Islet precursor cell (in vitro differentiated cells): ENCODE results near the gene ZNF484.
"Not testable (repeated sequence)": the region's sequence is repeated elsewhere in the genome, so short reads cannot be mapped to it uniquely, and the experiment has no call there.

Source experiments
- DNase-seq: peaks from one replicate; pipeline ENCODE4 v3.0.0-alpha.2; 2018

ZNF484 gene

GRCh38 chr9:92877531-92878430 lies at the start of gene ZNF484:
TSS of gene ZNF484 (minus strand) at chr9:92878038. CDS start at chr9:92875029, 3,009 bp downstream.
- peak; percentile 98 for DNase-seq

- DNase-seq: no peak
Observed at GRCh38 chr9:92920437-92920836, 42.6 kb upstream of the ZNF484 start.

GRCh38 chr9:92917176-92917800 lies 39.5 kb upstream of the ZNF484 start:
- DNase-seq: no peak

DNA sequence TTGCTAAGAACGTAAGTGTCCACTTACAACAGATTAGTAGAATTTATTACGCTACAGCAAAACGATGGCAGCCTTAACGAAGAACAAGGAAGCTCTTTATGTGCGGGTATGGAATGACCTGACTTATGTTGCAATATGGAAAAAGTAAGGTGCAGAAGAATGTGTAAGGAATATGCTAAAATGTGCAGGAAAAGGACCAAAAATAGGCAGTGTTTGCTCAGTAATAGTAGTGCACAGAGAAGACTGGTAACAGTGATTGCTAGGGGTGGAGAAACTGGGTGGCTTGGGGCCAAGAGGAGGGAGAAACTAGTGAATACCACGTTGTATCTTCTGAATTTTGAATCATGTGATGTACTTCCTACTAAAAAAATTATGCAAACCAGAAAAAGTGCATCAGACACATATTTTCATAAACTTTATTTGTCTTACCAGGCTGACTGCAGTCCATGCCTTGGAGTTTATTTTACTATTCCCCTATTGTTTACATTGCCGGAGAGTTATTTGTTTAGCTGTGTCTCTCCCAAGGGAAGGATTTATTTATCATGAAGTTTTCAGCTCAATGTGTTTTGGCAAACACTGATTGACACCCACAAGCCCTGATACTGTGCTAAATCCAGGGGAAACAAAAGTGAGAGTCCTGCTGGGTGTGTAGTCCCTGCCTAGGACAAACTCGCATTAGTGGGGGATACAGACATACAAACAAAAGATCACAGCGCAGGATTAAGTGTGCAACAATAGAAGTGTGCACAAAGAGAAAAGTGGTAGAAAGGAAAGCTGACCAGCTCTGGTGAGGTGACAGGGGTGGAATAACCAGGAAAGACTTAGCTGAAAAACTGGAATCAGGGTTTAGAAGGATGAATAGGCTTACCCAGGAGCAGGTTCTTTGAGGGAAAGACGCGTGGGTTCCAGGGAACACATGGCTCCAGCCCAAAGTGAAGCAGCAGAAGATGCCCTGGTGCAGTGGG lies 34.0 kb upstream of the ZNF484 start:
- DNase-seq: no peak

- DNase-seq: not testable (repeated sequence)
Observed at GRCh38 chr9:92905137-92905536, 27.3 kb upstream of the ZNF484 start.

- no peak for DNase-seq
Observed at GRCh38 chr9:92897323-92897722, 19.5 kb upstream of the ZNF484 start.

GRCh38 chr9:92895812-92896436 lies 18.1 kb upstream of the ZNF484 start:
- DNase-seq: no peak

DNA sequence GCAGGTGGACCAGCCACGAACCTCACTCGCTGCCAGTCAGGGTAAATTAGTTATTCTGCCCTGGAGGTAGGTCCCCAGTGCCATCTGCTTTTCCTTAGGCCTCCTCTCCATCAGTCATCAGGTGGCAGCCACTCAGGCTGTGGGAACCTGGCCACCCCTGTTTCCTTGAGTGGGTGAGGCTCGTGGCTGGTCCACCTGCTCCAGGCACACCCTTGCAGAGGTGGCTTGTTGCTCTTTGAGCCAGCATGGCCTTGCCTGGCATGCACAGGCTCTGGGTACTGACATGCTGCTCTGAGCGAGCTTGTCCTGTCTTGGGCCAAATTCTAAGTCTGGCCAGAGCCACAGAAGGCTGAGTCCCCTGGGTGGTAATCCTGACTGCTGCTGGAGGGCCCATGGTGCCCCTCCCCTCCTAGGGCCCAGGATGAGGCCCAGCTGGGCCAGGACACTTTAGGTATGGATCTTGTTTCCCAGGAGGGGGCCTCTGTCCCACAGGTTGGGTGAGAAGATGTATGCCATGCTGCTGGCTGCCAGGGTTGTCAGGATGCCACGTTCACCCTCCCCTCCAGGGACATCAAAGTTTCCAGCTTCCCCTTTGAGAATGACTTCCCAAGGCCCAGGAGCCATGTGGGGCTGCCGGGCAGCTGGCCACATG lies 17.0 kb upstream of the ZNF484 start:
- no peak for DNase-seq

- DNase-seq: peak; percentile 32
Observed at GRCh38 chr9:92893916-92894610, 16.2 kb upstream of the ZNF484 start.

GRCh38 chr9:92892276-92892675 lies 14.4 kb upstream of the ZNF484 start:
- not testable (repeated sequence) for DNase-seq

- no peak for DNase-seq
Observed at GRCh38 chr9:92890761-92891160, 12.9 kb upstream of the ZNF484 start.

DNA sequence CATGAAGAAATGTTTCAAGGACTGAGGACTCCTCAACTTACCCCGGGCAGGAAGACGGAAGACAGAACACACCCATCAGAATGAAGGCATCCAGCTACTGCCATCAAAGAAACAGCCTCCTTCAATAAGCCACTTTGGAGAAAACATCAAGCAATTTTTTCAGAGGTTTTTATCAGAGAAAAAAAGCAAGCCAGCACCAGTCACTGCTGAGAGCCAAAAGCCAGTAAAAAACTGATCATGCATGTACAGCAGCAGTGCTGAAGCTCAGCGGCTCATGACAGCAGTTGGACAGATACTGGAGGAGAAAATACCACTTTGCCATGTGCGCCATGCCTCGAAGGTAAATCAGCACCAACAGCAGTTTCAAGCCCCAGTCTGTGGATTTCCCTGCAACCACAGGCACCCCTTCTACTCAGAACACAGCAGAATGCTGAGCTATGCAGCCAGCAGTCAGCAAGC lies 10.1 kb upstream of the ZNF484 start:
- no peak for DNase-seq

DNA sequence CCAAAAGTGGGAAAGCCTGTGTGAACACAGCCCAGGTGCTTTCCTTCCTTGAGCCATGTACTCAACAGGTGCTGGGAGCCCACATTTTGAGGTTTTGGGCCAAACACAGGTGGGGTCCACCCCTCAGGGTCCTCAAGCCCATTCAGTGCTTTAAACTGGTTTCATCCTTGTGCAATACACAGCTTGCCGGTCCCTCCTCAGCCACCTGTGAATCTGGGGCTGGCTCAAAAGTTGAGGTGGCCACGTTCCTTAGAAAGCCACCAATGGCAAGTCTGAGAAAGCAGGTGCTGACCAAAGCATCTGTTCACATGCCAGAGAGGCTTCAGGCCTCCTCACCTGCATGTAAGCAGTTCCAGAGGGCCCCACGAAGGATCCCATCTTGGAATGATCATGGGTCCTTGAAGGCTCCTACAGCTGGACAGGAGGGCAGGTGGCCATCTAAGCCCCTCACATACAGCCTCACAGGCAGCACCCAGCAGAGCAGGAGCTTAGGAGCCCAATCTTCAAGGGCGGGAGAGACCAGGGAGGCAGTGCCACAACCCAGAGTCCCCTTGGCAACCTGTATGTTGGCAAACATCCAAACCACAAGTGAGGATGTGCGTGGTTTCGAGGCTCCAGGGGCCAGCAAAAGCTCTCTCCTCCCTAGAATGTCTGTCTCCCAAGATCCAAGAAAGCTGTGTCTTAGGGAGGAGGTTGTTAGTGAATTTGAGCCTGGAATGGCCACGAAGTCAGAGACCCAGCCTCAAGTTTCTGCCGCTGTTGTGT lies 9.2 kb upstream of the ZNF484 start:
- not testable (repeated sequence) for DNase-seq

DNA sequence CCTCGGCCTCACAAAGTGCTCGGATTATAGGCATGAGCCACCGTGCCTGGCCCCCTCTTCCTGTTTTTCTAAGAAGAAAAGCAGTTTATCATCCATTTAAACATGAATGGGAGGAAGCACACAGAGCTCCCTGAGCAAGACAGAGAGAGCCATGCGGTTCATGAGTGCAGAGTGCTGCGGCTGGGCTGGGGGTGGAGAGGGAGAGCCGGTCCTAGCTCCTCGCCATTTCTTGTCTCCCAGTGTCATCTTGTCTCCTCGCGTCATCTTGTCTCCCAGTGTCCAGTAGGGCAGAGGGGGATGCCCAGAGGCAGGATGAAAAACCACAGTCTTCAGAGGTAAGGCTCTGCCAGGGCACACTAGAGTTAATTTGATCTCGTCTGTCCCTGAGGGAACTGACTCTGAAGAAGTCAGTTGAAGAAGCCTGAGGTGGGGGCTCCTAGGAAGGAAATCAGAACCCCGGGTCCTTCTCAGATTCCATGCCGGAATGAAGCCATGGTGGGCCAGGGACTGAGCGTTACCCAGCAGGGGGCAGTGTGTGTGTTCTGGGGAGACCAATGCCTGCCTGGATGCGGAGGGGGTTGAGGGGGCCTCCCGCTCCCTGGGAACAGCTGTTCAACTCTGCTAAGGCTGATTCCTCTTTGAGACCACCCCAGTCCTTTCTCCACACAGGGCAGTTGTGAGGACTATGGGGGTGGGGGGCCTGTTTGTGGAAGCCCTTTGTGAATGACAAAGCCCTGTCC lies 6.0 kb upstream of the ZNF484 start:
- DNase-seq: not testable (repeated sequence)

- no peak for DNase-seq
Observed at GRCh38 chr9:92882276-92882675, 4.4 kb upstream of the ZNF484 start.

DNA sequence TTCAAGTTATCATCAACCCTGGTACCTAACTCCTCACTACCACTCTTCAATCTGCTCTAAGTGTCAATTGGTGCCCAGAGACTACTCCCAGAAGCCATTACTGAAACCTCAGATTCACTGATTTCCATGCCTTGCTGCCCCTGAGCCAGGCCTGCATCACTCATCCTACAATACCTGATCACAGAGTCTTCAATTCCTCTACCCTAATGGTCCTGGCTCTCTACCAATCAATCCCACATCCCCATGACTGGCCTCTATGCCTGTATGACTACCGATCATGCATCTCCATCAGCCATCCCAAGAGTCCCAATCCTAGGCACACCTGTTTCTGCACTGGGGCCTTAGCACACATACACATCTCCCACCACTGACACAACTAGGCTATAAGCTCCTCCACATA lies 2.5 kb downstream of the ZNF484 start:
- no peak for DNase-seq

DNA sequence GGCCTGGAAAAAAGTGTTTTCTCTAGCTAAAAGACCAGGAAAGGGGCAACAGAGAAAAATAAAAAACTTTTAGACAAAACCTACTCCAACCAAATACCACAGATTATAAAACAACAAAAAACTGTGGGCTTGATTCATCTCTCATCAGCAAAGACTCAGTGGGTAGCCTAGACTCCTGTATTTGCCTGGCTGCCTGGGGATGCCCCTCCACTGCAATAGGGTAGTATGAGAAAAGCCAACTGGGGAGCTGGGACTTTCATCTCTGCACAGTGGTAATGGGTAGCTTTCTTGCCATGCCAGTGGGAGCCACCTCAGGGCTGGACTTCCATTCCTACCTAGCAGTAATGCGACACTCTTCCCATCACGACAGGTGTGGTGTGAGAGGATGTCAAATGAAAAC lies 7.5 kb downstream of the ZNF484 start:
- no peak for DNase-seq

- not testable (repeated sequence) for DNase-seq
Observed at GRCh38 chr9:92866600-92866999, 11.2 kb downstream of the ZNF484 start.

GRCh38 chr9:92864152-92864551 lies 13.7 kb downstream of the ZNF484 start:
- DNase-seq: no peak

GRCh38 chr9:92860867-92861266 lies 17.0 kb downstream of the ZNF484 start:
- no peak for DNase-seq
